GM06990 (cell line): ENCODE measurements around the gene CEACAM21.

ENCODE experiments used
- DNase-seq: peaks from one replicate; pipeline ENCODE4 v3.0.0-alpha.2; 2011; ENCODE audit not compliant: insufficient read length; ENCODE audit errors: extremely low read depth
- H3K27me3 ChIP-seq: replicated peaks from 2 replicates; pipeline ENCODE4 v1.6.0; 2011; ENCODE audit warnings: low read length; ENCODE audit not compliant: control insufficient read depth, insufficient read depth
- H3K36me3 ChIP-seq: 2 replicates; pipeline ENCODE4 v1.5.1; 2011; ENCODE audit warnings: low read length; ENCODE audit not compliant: control insufficient read depth, insufficient read depth
- H3K4me3 ChIP-seq: replicated peaks from 2 replicates; pipeline ENCODE4 v1.5.1; 2011; ENCODE audit warnings: low read depth, mild to moderate bottlenecking, control low read depth, low read length
- TF ChIP-seq, protein P1 (sequence below): IDR thresholded peaks from 2 replicates; pipeline ENCODE4 v1.5.1; 2011; ENCODE audit warnings: low read length, control low read depth, mild to moderate bottlenecking, inconsistent platforms; ENCODE audit not compliant: insufficient read depth, poor library complexity, severe bottlenecking

The CEACAM21 gene

GRCh38 chr19:41626877-41627276 lies 50.9 kb downstream of the CEACAM21 start, which contains the start of gene CEACAM4:
Gene CEACAM4 (minus strand): TSS chr19:41627074. CDS start chr19:41626963, 111 bp downstream.
- Histone ChIP-seq H3K36me3 (no peaks in the 10 kb centered on the region), H3K27me3 (no peaks in the 10 kb centered on the region; the same call in 1 of the 2 replicates), H3K4me3 (no peak within 1 kb of the TSS)
- TF ChIP-seq, protein P1, sequence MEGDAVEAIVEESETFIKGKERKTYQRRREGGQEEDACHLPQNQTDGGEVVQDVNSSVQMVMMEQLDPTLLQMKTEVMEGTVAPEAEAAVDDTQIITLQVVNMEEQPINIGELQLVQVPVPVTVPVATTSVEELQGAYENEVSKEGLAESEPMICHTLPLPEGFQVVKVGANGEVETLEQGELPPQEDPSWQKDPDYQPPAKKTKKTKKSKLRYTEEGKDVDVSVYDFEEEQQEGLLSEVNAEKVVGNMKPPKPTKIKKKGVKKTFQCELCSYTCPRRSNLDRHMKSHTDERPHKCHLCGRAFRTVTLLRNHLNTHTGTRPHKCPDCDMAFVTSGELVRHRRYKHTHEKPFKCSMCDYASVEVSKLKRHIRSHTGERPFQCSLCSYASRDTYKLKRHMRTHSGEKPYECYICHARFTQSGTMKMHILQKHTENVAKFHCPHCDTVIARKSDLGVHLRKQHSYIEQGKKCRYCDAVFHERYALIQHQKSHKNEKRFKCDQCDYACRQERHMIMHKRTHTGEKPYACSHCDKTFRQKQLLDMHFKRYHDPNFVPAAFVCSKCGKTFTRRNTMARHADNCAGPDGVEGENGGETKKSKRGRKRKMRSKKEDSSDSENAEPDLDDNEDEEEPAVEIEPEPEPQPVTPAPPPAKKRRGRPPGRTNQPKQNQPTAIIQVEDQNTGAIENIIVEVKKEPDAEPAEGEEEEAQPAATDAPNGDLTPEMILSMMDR: no peak
- DNase-seq: no peak

DNA sequence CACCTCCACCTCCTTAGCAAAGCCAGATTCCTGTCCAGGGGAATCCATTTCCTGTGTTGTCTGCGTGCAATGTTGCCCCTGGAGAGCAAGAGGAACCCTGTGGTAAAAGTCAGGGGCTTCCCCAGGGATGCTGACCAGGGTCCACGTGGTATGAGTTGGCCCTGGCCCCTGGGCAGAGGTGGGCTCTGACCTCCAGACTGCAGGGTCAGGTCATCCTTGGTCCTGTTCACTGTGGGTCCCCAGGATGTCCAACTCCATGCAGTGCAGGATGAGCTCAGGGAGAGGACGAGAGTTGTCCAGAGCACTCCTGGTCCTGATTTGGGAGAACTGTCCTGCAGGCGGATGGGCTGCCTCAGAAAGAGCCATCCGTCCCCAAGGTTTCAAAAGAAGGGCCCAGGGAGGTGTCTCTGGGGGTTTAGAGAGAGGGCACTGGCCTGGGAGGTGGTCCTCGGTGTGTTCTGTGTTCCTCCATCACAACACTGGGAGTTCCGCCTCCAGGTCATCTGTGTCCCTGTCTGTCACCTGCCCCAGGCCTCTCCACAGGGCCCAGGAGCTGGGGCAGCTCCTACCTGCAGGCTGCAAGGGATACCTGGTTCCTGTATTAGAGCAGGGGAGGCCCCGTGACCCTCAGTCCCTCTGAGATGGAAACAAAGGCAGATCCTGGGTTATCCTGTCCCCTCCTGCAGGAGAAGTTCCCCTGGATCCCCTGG lies 52.2 kb downstream of the CEACAM21 start:
- no peaks in the 10 kb centered on the region; the same call in 1 of the 2 replicates for H3K27me3 ChIP-seq
- H3K36me3 ChIP-seq: no peaks in the 10 kb centered on the region
- DNase-seq: no peak
- no peak overlapping the region for H3K4me3 ChIP-seq
- TF ChIP-seq, protein P1: no peak
